IPS DF 6.9 (cell line): ENCODE results near the gene SIN3A.
A peak's percentile ranks its signal among the peaks of the same experiment; 100 is the strongest.
"Not testable (repeated sequence)": the region's sequence is repeated elsewhere in the genome, so short reads cannot be mapped to it uniquely, and the experiment has no call there.

Experiments used
- DNase-seq: peaks from one replicate; pipeline ENCODE4 v3.0.0-alpha.2; 2013; ENCODE audit warnings: low read depth, low spot score
- H3K27ac ChIP-seq: one replicate; pipeline ENCODE4 v1.5.1; 2013; ENCODE audit warnings: low read length, control low read depth
- H3K27me3 ChIP-seq: 2 replicates; pipeline ENCODE4 v1.6.1; 2013; ENCODE audit warnings: mild to moderate bottlenecking, low read length; ENCODE audit not compliant: control insufficient read depth, insufficient read depth
- H3K36me3 ChIP-seq: 2 replicates; pipeline ENCODE4 v1.6.1; 2013; ENCODE audit warnings: low read length; ENCODE audit not compliant: control insufficient read depth, insufficient read depth
- H3K4me1 ChIP-seq: 2 replicates; pipeline ENCODE4 v1.6.1; 2013; ENCODE audit warnings: low read length; ENCODE audit not compliant: control insufficient read depth, insufficient read depth
- H3K4me3 ChIP-seq: 2 replicates; pipeline ENCODE4 v1.5.1; 2013; ENCODE audit warnings: mild to moderate bottlenecking, low read length
- H3K9me3 ChIP-seq: 2 replicates; pipeline ENCODE4 v1.6.1; 2013; ENCODE audit warnings: low read length, inconsistent platforms; ENCODE audit not compliant: control insufficient read depth, insufficient read depth
- whole genome bisulfite sequencing: extraction: QIAGEN DNeasy Blood & Tissue Kit; methylation state at CpG from one replicate; pipeline ENCODE4 v1.1.7; 2013; ENCODE audit warnings: mixed read lengths, missing lambda C conversion rate; ENCODE audit not compliant: insufficient read length, insufficient coverage; 5-methylcytosine and 5-hydroxymethylcytosine counted together

The SIN3A gene

GRCh38 chr15:75383986-75384385 lies 67.5 kb downstream of the SIN3A start:
- peaks cover 24% of the 10 kb centered on the region for H3K36me3 ChIP-seq
- H3K4me3 ChIP-seq, H3K9me3 ChIP-seq, DNase-seq, H3K27me3 ChIP-seq, H3K4me1 ChIP-seq, H3K27ac ChIP-seq: not testable (repeated sequence)
- no CpG with 5 or more reads among the region's 5 CpGs for WGBS

GRCh38 chr15:75380773-75381172 lies 70.7 kb downstream of the SIN3A start:
- H3K27ac ChIP-seq, result no peak overlapping the region
- H3K4me3 ChIP-seq, result no peak overlapping the region
- no peak for DNase-seq
- WGBS, result no CpG with 5 or more reads among the region's 4 CpGs
- H3K9me3 ChIP-seq, result no peaks in the 10 kb centered on the region
- no peaks in the 10 kb centered on the region for H3K27me3 ChIP-seq
- peaks cover 17% of the 10 kb centered on the region; the same call in 1 of the 2 replicates for H3K36me3 ChIP-seq
- no peaks in the 10 kb centered on the region for H3K4me1 ChIP-seq

- no peak overlapping the region for H3K27ac ChIP-seq
- DNase-seq, result no peak
- H3K4me1 ChIP-seq, result peaks cover 3% of the 10 kb centered on the region
- H3K27me3 ChIP-seq, result no peaks in the 10 kb centered on the region
- H3K36me3 ChIP-seq, result peaks cover 24% of the 10 kb centered on the region
- WGBS, result no CpG with 5 or more reads among the region's 11 CpGs
- H3K4me3 ChIP-seq, result no peak overlapping the region
- no peaks in the 10 kb centered on the region for H3K9me3 ChIP-seq
Observed at GRCh38 chr15:75371901-75372688, 79.4 kb downstream of the SIN3A start.

- no CpG with 5 or more reads among the region's 1 CpG for WGBS
- Histone ChIP-seq H3K36me3 (peaks cover 28% of the 10 kb centered on the region), H3K9me3 (no peaks in the 10 kb centered on the region), H3K4me1 (peaks cover 3% of the 10 kb centered on the region), H3K27me3 (no peaks in the 10 kb centered on the region), H3K4me3 (no peak overlapping the region), H3K27ac (no peak overlapping the region)
- DNase-seq, result no peak
Observed at GRCh38 chr15:75371486-75371885, 80.0 kb downstream of the SIN3A start.

GRCh38 chr15:75369897-75370581 lies 81.5 kb downstream of the SIN3A start:
- no CpG with 5 or more reads among the region's 7 CpGs for WGBS
- Histone ChIP-seq H3K4me1 (peaks cover 3% of the 10 kb centered on the region), H3K36me3 (peaks cover 22% of the 10 kb centered on the region), H3K4me3 (no peak overlapping the region), H3K9me3 (no peaks in the 10 kb centered on the region), H3K27me3 (no peaks in the 10 kb centered on the region), H3K27ac (no peak overlapping the region)
- DNase-seq, result no peak

GRCh38 chr15:75368689-75369239 lies 82.7 kb downstream of the SIN3A start:
- H3K27ac ChIP-seq, result no peak overlapping the region
- H3K4me3 ChIP-seq, result peak overlapping the region; percentile 87; the same call in 1 of the 2 replicates
- H3K9me3 ChIP-seq, result no peaks in the 10 kb centered on the region
- no peak for DNase-seq
- peaks cover 15% of the 10 kb centered on the region for H3K36me3 ChIP-seq
- WGBS, result no CpG with 5 or more reads among the region's 23 CpGs
- no peaks in the 10 kb centered on the region for H3K27me3 ChIP-seq
- peaks cover 3% of the 10 kb centered on the region for H3K4me1 ChIP-seq

- WGBS, result no CpG with 5 or more reads among the region's 67 CpGs
- Histone ChIP-seq H3K4me3 (peak within 1 kb of the TSS; percentile 87), H3K36me3 (peaks cover 15% of the 10 kb centered on the region), H3K9me3 (no peaks in the 10 kb centered on the region), H3K27me3 (no peaks in the 10 kb centered on the region), H3K27ac (no peak within 1 kb of the TSS), H3K4me1 (peaks cover 3% of the 10 kb centered on the region)
- peak; percentile 97 for DNase-seq
Observed at GRCh38 chr15:75367913-75368688, 83.4 kb downstream of the SIN3A start, which contains the start of gene MAN2C1. TSS of gene MAN2C1 (minus strand) at chr15:75368607. CDS start at chr15:75368583, 24 bp downstream.

GRCh38 chr15:75367406-75367912 lies 84.0 kb downstream of the SIN3A start:
- Histone ChIP-seq H3K36me3 (peaks cover 16% of the 10 kb centered on the region), H3K27me3 (no peaks in the 10 kb centered on the region), H3K9me3 (no peaks in the 10 kb centered on the region), H3K4me1 (peaks cover 3% of the 10 kb centered on the region), H3K4me3 (no peak overlapping the region; the same call in 1 of the 2 replicates), H3K27ac (no peak overlapping the region)
- no peak for DNase-seq
- WGBS, result no CpG with 5 or more reads among the region's 7 CpGs

- peaks cover 19% of the 10 kb centered on the region for H3K36me3 ChIP-seq
- H3K4me3 ChIP-seq, result no peak overlapping the region
- no peak for DNase-seq
- H3K9me3 ChIP-seq, result no peaks in the 10 kb centered on the region
- H3K27me3 ChIP-seq, result no peaks in the 10 kb centered on the region
- H3K4me1 ChIP-seq, result peaks cover 3% of the 10 kb centered on the region
- no peak overlapping the region for H3K27ac ChIP-seq
Observed at GRCh38 chr15:75367006-75367405, 84.5 kb downstream of the SIN3A start.

GRCh38 chr15:75366163-75366562 lies 85.3 kb downstream of the SIN3A start:
- Histone ChIP-seq H3K9me3 (no peaks in the 10 kb centered on the region), H3K4me3 (no peak overlapping the region), H3K27me3 (no peaks in the 10 kb centered on the region), H3K27ac (no peak overlapping the region), H3K36me3 (peaks cover 18% of the 10 kb centered on the region), H3K4me1 (peaks cover 3% of the 10 kb centered on the region)
- DNase-seq, result no peak
- no CpG with 5 or more reads among the region's 3 CpGs for WGBS
